NCI-H446 treated with DMSO at 0.1 percent for 48 hours (cell line): ENCODE data around the gene ZBTB7A.
"Not testable (repeated sequence)": the region's sequence is repeated elsewhere in the genome, so short reads cannot be mapped to it uniquely, and the experiment has no call there.

Source experiments
- DNase-seq: peaks from one replicate; lab custom pipeline; 2025; lab: John Stamatoyannopoulos, UW

ZBTB7A gene

DNA sequence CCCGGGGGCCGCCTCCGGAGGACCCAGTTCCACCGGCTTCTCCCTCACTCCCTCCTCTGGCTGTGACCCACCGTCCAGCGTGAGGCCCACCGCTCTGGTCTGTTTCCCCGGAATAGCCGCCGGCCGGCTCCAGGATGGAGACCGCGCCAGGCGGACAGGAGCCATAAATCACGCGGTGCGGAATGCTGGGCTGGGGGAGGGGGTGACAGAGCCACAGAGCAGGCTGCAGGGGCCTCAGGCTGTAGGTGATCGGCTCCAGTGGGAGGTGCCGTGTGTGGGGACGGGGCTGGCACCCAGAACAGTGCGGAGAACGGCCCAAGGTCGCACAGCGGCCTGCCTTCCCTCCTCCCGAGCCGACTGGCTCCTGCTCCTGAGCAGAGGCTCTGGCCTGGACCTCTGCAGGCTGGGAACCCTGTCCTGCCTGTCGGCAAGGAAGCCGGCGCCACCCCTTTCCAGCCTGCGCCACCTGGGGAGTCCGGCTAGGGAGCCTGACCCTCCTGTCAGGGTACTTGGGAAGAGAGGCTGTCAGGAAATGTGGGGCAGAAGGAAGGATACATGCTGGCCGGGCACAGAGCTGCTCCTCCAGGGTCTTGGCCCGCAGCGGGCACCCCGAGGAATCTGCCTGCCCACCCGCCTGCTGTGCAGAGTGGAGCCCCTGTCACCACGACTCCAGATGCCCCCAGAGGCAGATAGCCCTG is 50.8 kb downstream of the ZBTB7A start:
- DNase-seq, result no peak

DNA sequence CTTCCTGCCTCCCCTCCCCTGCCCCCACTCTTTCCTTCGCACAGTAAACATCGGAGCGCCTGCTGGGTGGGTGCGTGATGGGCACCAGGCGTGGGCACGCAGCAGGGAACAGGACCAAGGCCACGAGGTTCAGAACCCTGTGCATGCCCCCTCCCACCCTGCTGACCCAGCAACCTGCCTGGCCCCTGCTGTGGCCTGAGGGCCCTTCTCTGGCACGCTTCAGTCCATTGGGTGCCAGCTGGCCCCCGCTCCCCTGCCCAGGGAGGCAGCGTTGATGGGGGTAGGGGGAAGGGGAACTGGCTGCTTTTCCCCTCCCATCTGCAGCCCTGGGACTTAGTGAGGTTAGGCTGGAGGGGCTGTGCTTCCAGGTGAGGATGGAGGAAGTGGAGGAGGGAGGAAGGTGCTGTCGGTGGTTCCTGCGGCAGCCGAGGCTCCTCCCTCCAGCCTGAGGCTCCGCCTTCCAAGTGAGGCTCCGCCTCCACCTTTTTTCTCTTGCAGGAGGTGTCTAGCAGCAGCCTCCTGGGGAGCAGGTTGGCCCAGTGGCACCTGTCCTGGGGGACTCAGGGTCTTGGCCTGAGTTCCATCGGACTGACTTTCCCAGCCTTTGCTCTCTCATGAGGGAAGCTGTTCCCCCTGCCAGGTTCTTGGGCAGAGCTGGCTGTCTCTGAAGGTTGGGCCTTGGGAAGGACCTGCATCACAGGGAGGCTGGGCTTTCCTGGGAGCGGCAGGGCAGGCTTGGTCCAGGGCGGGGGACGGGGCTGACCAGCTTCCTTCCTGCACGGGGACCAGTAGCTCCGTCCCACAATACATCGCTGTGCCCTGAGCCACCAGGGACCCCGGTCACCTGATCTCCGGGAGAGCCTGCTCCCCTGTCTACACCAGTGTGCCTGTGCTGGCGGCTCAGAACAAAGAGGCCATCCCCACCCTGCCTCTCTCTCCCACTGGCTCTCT is 51.9 kb downstream of the ZBTB7A start:
- no peak for DNase-seq

DNA sequence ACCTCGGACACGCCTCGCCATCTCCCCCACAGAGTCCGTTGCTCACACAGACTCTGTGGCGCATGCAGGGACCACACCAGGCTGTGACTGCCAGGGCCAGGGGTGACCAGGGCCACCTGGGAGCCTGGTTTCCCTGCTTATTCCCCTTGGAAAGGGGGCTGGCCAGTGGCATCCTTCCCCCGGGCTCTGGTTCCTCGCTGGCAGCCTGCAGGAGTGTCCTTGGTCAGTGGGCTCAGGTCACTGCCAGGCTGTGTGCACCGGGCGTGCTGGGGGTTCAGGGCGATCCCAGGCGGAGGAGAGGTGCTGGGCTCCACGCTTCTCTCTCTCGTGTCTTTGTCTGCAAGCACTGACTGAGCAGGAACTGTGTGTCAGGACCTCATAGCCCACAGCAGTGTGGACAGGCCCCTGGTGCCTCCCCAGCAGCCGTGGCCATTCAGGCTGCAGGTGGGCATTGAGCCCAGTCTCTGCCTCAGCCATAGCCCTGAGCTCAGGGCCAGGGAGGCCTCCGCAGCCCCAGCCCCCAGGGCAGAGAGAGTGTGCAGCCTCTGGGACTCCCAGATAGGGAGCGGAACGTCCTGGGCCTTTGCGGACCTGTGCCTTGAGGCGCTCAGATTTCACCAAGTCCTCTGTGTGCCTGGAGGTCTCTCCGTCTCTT is 52.7 kb downstream of the ZBTB7A start:
- no peak for DNase-seq

DNA sequence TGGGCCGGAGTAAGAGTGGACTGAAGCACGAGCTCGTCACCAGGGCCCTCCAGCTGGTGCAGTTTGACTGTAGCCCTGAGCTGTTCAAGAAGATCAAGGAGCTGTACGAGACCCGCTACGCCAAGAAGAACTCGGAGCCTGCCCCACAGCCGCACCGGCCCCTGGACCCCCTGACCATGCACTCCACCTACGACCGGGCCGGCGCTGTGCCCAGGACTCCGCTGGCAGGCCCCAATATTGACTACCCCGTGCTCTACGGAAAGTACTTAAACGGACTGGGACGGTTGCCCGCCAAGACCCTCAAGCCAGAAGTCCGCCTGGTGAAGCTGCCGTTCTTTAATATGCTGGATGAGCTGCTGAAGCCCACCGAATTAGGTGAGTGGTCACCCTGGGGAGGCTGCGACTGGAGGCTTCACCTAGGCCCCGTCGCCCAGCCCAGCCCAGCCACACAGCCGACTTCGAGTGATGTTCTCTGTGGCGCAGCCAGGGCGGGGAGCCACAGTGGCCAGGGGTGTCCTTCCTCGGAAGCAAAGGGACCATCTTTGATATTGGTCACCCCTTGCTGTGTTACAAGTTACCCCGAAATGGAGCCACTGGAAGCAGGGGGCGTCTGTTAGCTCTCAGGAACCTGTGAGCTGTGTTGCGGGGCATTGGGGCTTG is 53.6 kb downstream of the ZBTB7A start:
- no peak for DNase-seq

DNA sequence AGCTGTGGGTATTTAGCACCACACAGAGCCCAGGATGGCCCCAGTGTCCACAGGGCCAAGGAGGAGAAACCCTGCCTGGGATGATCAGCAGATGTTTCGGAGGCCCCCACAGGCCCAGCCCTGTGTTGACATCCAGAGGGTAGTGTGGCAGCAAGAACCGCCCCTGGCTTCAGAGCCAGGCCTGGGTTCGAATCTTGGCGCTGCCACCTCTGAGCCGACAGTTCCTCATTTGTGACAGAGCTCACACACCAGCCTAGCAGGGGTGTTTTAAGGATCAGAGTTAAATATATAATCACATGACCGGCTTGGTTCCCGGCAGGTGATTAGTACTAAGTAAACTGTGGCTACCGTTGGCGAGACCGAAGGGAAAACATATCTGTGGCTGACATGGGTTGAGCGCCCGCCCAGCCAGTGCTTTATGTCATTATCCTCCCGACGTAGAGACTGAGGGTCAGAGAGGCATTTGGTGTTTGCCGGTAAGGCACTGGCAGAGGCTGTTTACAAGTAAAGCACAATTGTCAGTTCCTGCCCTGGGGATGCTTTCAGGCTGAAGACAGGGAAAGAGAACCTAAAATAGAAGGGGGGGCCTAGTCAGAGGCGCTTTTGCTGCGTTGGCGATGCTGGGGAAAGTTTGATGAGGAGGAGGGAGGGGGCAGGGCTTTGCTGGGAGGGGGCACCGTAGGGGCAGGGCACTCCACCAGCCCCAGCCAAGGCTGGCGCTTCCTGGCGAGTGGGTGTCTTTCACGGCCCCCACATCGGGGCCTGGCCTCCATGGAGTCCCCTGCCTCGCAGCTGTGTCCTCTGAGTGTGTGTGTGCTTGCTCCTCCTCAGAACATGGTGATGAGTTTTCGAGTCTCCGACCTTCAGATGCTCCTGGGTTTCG is 54.4 kb downstream of the ZBTB7A start:
- DNase-seq, result no peak

DNA sequence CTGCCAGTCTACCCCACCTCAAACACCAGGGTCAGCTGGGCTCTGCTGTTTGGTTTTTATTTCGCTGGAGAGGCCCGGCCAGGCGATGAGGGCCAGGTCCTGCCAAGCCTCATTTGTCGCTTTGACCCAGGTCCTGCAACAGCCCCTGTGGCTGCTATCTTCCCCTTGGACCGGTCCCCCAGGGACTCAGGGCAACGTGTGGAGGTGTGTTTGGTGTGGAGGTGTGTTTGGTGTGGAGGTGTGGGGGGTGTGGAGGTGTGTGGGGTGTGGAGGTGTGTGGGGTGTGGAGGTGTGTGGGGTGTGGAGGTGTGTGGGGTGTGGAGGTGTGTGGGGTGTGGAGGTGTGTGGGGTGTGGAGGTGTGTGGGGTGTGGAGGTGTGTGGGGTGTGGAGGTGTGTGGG is 55.3 kb downstream of the ZBTB7A start:
- DNase-seq, result not testable (repeated sequence)

DNA sequence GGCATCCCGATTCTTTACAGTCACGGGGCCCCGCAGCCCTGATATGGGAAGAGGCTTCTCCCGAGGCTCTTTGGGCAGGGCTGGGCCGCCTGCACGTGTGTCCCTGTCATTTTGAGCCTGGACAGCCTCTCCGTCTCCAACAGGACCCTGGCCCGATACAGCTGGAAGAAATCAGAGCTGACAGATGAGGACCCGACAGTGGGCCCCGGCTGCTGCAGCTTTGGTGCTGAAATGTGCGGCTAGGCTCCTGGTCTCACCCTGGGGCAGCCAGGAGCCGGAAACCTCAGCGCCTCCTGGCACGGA is 55.9 kb downstream of the ZBTB7A start:
- DNase-seq, result no peak

DNA sequence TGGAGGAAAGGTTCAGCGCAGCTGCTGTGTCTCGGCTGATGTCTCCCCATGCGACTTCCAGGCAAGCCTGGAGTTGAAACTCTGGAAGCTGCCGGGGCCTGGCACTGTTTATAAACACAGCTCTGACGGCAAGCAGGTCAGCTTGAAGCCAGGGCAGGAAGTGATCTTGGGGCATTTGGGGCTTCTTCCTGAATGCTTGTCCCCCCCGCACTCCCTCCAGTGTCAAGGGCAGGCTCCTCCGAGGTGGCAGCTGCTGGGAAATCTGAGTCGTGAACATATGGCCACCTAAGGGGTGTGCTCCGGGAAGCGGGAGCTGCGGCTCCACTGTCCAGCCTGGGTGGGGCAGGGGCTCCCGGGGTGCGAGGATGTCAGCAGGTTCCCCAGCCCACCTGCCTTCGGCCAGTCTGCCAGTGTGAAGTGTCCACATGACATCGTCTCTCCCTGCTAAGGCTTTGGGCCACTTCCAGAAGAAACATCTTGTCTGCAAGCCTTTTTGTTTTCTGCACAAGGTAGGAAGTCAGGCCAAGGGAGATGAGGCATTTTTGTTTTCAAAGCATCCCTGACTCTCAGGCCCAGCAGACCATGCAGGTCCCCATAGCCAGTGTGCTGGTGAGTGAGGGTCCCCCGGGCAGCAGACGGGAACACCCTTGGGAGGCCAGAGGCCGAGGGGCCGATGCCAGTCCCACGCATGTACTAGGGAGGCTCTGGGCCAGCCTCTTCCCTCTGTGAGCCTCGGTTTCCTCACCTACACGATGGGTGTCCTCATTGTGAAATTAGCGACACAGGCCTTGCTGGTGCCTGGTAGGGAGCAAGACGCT is 56.5 kb downstream of the ZBTB7A start:
- DNase-seq, result no peak

DNA sequence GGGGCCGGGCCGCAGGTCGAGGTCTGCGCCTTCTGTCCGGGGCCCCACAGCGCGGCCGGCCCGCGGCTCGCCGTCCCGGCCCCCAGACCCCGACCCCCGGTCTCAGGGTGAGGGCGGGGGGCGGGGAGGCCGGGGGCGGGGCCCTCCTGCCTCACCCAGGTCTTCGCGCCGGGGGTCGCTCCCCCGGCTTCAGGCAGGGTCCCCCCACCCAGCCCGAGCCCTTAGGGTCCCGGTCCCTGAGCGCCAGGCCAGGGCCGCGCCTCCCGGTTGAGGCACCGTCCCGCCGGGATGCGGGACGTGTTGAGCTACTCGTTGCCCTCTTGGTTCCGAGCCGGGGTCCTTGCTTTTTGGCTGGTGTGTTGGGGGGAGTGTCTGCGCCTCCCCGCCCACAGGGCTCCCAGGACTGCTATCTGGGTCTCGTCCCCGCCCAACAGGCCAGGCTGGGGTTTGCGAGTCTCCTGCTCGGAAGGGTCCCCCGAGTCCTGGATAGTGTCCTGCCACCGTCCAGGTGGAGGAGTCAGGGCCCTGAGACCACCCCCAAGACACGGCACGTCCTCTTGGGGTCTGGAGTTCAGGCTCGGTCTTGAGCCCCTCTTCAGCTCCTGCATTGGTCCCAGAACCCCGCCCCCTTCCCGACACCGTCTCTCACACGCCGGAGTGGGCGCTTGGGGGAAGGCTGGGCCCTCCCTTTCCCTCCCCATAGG is 58.7 kb downstream of the ZBTB7A start:
- DNase-seq, result no peak

DNA sequence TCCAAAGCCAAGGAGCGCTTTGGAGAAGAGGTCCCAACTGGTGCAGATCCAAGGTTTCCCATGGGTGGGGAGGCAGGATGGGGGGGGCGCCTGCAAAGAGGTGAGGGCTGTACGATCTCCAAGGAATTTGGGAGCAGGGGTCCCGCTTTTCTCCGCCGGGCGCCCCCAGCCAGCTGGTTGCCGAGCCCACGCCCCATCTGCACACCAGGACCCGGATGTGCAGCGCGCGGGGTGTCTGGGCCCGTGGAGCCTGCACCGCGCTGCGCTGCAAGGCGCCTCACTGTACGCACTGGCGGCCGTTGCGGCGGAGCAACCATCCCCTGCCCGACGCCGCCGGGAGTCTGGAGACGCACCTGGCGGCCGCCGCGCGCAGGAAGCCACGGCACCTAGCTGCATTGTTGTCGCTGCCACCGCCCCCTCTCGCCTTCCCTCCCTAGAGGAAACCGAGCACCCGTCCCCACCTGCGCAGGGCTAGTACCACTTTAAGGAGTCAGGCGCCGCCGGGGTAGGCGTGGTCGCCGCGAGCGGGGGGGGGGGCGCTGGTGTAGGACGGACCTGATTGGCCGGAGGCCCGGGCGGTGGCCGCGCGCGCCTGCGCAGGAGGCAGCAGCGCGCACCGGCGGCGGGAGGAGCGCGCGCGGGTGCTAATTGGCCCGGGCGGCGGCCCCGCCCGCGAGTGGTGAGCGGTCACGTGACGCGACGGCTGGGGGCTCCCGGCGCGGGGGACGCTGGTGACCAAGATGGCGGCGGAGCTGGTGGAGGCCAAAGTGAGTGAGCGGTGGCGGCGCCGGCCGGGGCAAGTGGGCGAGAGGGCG is 59.5 kb downstream of the ZBTB7A start, which contains the start of gene PIAS4:
Gene PIAS4, plus strand, starts transcription at position 716 of the 815 bp plus-strand sequence. Its CDS starts 25 bp downstream, at position 741.
- peak; percentile 84 for DNase-seq

DNA sequence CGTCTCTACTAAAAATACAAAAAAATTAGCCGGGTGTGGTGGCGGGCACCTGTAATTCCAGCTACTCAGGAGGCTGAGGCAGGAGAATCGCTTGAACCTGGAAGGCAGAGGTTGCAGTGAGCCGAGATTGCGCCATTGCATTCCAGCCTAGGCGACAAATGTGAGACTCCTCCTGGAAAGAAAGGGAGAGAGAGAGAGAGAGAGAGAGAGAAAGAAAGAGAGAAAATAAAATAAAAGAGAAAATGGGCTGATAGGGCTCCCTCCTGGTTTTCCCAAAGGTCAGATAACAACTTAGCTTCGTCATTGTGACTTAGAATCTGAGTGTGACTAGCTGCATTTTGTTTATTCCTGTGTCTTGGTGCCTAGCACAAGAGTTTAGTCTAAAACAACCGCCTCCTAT is 61.3 kb downstream of the ZBTB7A start:
- DNase-seq, result not testable (repeated sequence)

DNA sequence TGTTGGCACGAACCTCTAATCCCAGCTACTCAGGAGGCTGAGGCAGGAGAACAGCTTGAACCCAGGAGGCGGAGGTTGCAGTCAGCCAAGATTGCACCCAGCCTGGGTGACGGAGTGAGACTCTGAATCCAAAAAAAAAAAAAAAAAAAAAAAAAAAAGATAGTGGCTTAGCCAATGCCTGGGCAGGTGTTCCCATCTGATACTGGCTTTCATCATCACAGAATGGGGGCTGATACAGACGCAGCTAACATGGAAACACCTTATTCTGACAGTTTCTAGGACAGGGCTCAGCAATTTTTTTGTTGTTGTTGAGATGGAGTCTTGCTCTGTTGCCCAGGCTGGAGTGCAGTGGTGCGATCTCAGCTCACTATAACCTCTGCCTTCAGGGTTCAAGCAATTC is 65.9 kb downstream of the ZBTB7A start:
- DNase-seq, result not testable (repeated sequence)

DNA sequence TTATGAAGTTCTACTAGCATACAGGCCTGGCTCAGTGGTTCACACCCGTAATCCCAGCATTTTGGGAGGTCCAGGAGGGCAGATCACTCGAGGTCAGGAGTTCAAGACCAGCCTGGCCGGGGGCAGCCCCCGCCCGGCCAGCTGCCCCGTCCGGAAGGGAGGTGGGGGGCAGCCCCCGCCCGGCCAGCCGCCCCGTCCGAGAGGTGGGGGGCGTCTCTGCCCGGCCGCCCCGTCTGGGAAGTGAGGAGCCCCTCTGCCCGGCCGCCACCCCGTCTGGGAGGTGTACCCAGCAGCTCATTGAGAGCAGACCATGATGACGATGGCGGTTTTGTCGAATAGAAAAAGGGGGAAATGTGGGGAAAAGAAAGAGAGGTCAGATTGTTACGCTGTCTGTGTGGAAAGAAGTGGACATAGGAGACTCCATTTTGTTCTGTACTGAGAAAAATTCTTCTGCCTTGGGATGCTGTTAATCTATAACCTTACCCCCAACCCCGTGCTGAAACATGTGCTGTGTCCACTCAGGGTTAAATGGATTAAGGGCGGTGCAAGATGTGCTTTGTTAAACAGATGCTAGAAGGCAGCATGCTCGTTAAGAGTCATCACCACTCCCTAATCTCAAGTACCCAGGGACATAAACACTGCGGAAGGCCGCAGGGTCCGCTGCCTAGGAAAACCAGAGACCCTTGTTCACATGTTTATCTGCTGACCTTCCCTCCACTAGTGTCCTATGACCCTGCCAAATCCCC is 67.9 kb downstream of the ZBTB7A start:
- DNase-seq, result not testable (repeated sequence)

DNA sequence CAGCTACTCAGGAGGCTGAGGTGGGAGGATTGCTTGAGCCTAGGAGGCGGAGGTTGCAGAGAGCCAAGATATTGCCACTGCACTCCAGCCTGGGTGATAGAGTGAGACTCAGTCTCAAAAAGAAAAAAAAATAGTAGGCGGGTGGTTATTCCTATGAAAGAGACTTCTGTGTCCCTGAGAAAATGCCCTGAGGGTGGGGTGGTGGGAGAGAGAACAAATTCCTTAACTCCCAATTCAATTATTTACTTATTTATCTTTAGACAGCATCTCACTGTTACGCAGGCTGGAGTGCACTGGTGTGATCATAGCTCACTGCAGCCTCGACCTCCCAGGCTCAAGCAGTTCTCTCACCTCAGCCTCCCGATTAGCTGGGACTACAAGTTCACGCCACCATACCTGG is 71.1 kb downstream of the ZBTB7A start:
- no peak for DNase-seq
